ENCODE measurements around the gene DLG5. TPM values are rescaled to one million over a fixed set of nuclear protein-coding genes. Genes with fewer than 3 reads are reported as not detected.

The DLG5 gene
- total and polyA plus RNA-seq, 7 donors, result 6.0 to 78.1 (median 41.0) TPM

- H3K9me3 ChIP-seq, result no peaks in the 10 kb centered on the region
- TF ChIP-seq POLR2AphosphoS5 (IDR thresholded peaks at IDR 0.05) (no peak), EP300 (IDR thresholded peaks at IDR 0.05) (no peak), POLR2A (IDR thresholded peaks at IDR 0.05) (no peak)
- TF ChIP-seq, protein P1, sequence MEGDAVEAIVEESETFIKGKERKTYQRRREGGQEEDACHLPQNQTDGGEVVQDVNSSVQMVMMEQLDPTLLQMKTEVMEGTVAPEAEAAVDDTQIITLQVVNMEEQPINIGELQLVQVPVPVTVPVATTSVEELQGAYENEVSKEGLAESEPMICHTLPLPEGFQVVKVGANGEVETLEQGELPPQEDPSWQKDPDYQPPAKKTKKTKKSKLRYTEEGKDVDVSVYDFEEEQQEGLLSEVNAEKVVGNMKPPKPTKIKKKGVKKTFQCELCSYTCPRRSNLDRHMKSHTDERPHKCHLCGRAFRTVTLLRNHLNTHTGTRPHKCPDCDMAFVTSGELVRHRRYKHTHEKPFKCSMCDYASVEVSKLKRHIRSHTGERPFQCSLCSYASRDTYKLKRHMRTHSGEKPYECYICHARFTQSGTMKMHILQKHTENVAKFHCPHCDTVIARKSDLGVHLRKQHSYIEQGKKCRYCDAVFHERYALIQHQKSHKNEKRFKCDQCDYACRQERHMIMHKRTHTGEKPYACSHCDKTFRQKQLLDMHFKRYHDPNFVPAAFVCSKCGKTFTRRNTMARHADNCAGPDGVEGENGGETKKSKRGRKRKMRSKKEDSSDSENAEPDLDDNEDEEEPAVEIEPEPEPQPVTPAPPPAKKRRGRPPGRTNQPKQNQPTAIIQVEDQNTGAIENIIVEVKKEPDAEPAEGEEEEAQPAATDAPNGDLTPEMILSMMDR (IDR thresholded peaks at IDR 0.05), result no peak
- H3K27ac ChIP-seq, result no peak overlapping the region
- intact Hi-C loops (cut with DNase I), result no loop called here
- H3K4me3 ChIP-seq, result no peak overlapping the region
- H3K27me3 ChIP-seq, result no peaks in the 10 kb centered on the region
- WGBS, 2 donors, result 92 to 95% methylated on average over 6 of the region's 6 CpGs
- H3K36me3 ChIP-seq, result peaks cover 66 to 100% (median 76%) of the 10 kb centered on the region in 4 donors
- peaks cover 0 to 4% (median 0%) of the 10 kb centered on the region in 4 donors for H3K4me1 ChIP-seq
- DNase-seq, result no peak
These were observed 113.8 kb downstream of the DLG5 start for GRCh38 chr10:77812741-77813140.

DNA sequence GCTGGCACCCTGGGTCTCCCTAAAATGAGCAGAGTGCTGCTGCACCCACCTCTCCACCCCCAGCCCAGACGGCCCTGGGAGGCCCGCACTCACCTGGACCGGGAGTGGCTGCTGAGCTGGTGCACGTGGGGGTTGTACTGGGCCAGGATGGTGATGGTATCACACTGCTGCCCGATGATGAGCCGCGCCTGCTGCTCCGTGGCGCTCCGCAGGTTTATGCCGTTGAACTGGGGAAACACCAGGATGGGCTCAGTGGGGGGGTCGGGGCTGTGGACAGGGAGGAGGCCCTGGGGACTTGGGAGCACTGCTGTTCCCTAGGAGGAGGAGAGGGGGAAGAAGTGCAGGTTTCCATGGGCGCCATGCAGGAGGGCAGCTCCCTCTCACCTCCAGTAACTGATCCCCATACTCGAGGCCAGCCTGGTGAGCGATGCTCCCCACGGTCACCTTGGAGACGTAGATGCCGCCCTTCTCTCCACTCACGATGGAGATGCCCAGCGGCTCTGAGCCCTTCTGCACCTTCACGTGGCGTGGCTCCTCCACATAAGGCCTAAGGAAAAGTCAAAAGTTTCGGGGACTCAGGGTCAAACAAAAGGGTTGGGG is 114.6 kb downstream of the DLG5 start:
- intact Hi-C loops (cut with DNase I), result no loop called here
- peaks cover 66 to 100% (median 76%) of the 10 kb centered on the region in 4 donors for H3K36me3 ChIP-seq
- DNase-seq, result no peak

GRCh38 chr10:77810446-77811335 is 115.9 kb downstream of the DLG5 start:
- Histone ChIP-seq H3K27me3 (no peaks in the 10 kb centered on the region), H3K4me3 (no peak overlapping the region), H3K36me3 (peaks cover 67 to 100% (median 77%) of the 10 kb centered on the region in 4 donors), H3K9me3 (no peaks in the 10 kb centered on the region), H3K27ac (no peak overlapping the region), H3K4me1 (peaks cover 0 to 3% (median 0%) of the 10 kb centered on the region in 4 donors)
- 92 to 93% methylated on average over 23 of the region's 23 CpGs for WGBS, 2 donors
- intact Hi-C loops (cut with DNase I), result no loop called here
- no peak for DNase-seq
- TF ChIP-seq POLR2AphosphoS5 (IDR thresholded peaks at IDR 0.05), result no peak
- TF ChIP-seq EP300 (IDR thresholded peaks at IDR 0.05), result no peak
- no peak for TF ChIP-seq POLR2A (IDR thresholded peaks at IDR 0.05)
- TF ChIP-seq, protein P1 (IDR thresholded peaks at IDR 0.05), result no peak

More for the DNA sequence above, 114.6 kb downstream of the DLG5 start:
- Histone ChIP-seq H3K4me1 (peaks cover 0 to 4% (median 0%) of the 10 kb centered on the region in 4 donors), H3K4me3 (no peak overlapping the region), H3K9me3 (no peaks in the 10 kb centered on the region), H3K27ac (no peak overlapping the region), H3K27me3 (no peaks in the 10 kb centered on the region)
- TF ChIP-seq, protein P1 (IDR thresholded peaks at IDR 0.05), result no peak
- TF ChIP-seq POLR2A (IDR thresholded peaks at IDR 0.05), result no peak
- no peak for TF ChIP-seq POLR2AphosphoS5 (IDR thresholded peaks at IDR 0.05)
- TF ChIP-seq EP300 (IDR thresholded peaks at IDR 0.05), result no peak
- 91 to 95% methylated on average over 23 of the region's 23 CpGs for WGBS, 2 donors

- Histone ChIP-seq H3K9me3 (no peaks in the 10 kb centered on the region), H3K4me1 (no peaks in the 10 kb centered on the region), H3K27ac (no peak overlapping the region), H3K27me3 (no peaks in the 10 kb centered on the region), H3K4me3 (no peak overlapping the region), H3K36me3 (peaks cover 63 to 100% (median 80%) of the 10 kb centered on the region in 4 donors)
- TF ChIP-seq, protein P1 (IDR thresholded peaks at IDR 0.05), result no peak
- no peak for TF ChIP-seq POLR2A (IDR thresholded peaks at IDR 0.05)
- no peak for TF ChIP-seq POLR2AphosphoS5 (IDR thresholded peaks at IDR 0.05)
- no peak for TF ChIP-seq EP300 (IDR thresholded peaks at IDR 0.05)
- WGBS, 2 donors, result 92 to 96% methylated on average over 8 of the region's 8 CpGs
- intact Hi-C loops (cut with DNase I), result no loop called here
- no peak for DNase-seq
These were observed 117.2 kb downstream of the DLG5 start for GRCh38 chr10:77809336-77809735.
